ENCODE data around the gene KDM8. TPM values are rescaled to one million over a fixed set of nuclear protein-coding genes. Genes with fewer than 3 reads are reported as not detected.

Gene KDM8
- total and polyA plus RNA-seq, 4 donors = 4.2 to 9.7 (median 8.2) TPM

- peaks cover 87% of the 10 kb centered on the region for H3K36me3 ChIP-seq (ENCODE audit: control insufficient read depth, insufficient read depth, low read length)
- WGBS (ENCODE audit: insufficient coverage) = 92% methylated on average over 12 of the region's 16 CpGs
- DNase-seq (ENCODE audit: low read depth in 4 of 6, low spot score in 6 of 6) = no peak
Measured at GRCh38 chr16:27226976-27227705, 23.8 kb downstream of the KDM8 start.

GRCh38 chr16:27228045-27228444, 24.7 kb downstream of the KDM8 start:
- Histone ChIP-seq H3K4me1 (ENCODE audit: control insufficient read depth, insufficient read depth, low read length) (peaks cover 18% of the 10 kb centered on the region), H3K9me3 (ENCODE audit: control insufficient read depth, insufficient read depth, low read length) (no peaks in the 10 kb centered on the region), H3K36me3 (ENCODE audit: control insufficient read depth, insufficient read depth, low read length) (peaks cover 88% of the 10 kb centered on the region), H3K4me3 (ENCODE audit: low read depth, low read length) (no peak overlapping the region), H3K27ac (ENCODE audit: low read depth, low read length) (no peak overlapping the region), H3K27me3 (ENCODE audit: control insufficient read depth, insufficient read depth, low read length) (no peaks in the 10 kb centered on the region)
- DNase-seq (ENCODE audit: low read depth in 4 of 6, low spot score in 6 of 6) = no peak
- WGBS (ENCODE audit: insufficient coverage) = 97% methylated on average over 9 of the region's 12 CpGs

More at GRCh38 chr16:27226976-27227705, 23.8 kb downstream of the KDM8 start:
- peaks cover 21% of the 10 kb centered on the region for H3K4me1 ChIP-seq (ENCODE audit: control insufficient read depth, insufficient read depth, low read length)
- H3K27ac ChIP-seq (ENCODE audit: low read depth, low read length) = no peak overlapping the region
- H3K4me3 ChIP-seq (ENCODE audit: low read depth, low read length) = no peak overlapping the region
- no peaks in the 10 kb centered on the region for H3K27me3 ChIP-seq (ENCODE audit: control insufficient read depth, insufficient read depth, low read length)
- H3K9me3 ChIP-seq (ENCODE audit: control insufficient read depth, insufficient read depth, low read length) = no peaks in the 10 kb centered on the region

GRCh38 chr16:27228621-27229501, 25.5 kb downstream of the KDM8 start:
- DNase-seq (ENCODE audit: low read depth in 4 of 6, low spot score in 6 of 6) = no peak
- WGBS (ENCODE audit: insufficient coverage) = 96% methylated on average over 21 of the region's 21 CpGs
- no peak overlapping the region for H3K4me3 ChIP-seq (ENCODE audit: low read depth, low read length)
- H3K36me3 ChIP-seq (ENCODE audit: control insufficient read depth, insufficient read depth, low read length) = peaks cover 88% of the 10 kb centered on the region
- H3K27ac ChIP-seq (ENCODE audit: low read depth, low read length) = no peak overlapping the region
- H3K4me1 ChIP-seq (ENCODE audit: control insufficient read depth, insufficient read depth, low read length) = peaks cover 16% of the 10 kb centered on the region
- H3K27me3 ChIP-seq (ENCODE audit: control insufficient read depth, insufficient read depth, low read length) = no peaks in the 10 kb centered on the region
- H3K9me3 ChIP-seq (ENCODE audit: control insufficient read depth, insufficient read depth, low read length) = no peaks in the 10 kb centered on the region

- Histone ChIP-seq H3K9me3 (ENCODE audit: control insufficient read depth, insufficient read depth, low read length) (no peaks in the 10 kb centered on the region), H3K4me3 (ENCODE audit: low read depth, low read length) (no peak overlapping the region), H3K36me3 (ENCODE audit: control insufficient read depth, insufficient read depth, low read length) (peaks cover 80% of the 10 kb centered on the region), H3K27me3 (ENCODE audit: control insufficient read depth, insufficient read depth, low read length) (no peaks in the 10 kb centered on the region), H3K4me1 (ENCODE audit: control insufficient read depth, insufficient read depth, low read length) (peaks cover 16% of the 10 kb centered on the region), H3K27ac (ENCODE audit: low read depth, low read length) (no peak overlapping the region)
- no peak for DNase-seq (ENCODE audit: low read depth in 4 of 6, low spot score in 6 of 6)
- 97% methylated on average over 16 of the region's 18 CpGs for WGBS (ENCODE audit: insufficient coverage)
Measured at GRCh38 chr16:27229891-27230470, 26.7 kb downstream of the KDM8 start.

DNA sequence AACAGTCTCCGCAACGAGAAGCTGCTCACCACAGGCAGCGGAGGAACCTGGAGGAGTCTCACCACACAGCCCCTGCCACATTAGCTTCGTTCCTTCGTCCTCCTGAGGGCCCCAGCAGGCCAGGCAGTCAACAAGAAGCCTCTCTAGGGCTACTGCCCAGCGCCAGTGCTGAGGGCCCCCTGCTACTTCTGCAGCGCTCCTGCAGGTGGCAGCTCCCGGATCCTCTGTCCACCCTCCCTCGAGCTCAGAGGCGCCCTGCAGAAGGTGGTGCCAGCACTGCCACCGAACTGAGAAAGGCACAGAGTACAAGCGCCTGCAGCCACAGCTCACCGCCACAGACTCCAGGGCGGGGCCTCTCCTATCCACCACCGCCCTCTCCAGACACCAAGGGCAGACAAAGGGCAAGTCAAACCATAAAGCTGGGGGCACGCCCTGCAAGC, 27.3 kb downstream of the KDM8 start:
- Histone ChIP-seq H3K27me3 (ENCODE audit: control insufficient read depth, insufficient read depth, low read length) (no peaks in the 10 kb centered on the region), H3K36me3 (ENCODE audit: control insufficient read depth, insufficient read depth, low read length) (peaks cover 74% of the 10 kb centered on the region), H3K27ac (ENCODE audit: low read depth, low read length) (no peak overlapping the region), H3K4me3 (ENCODE audit: low read depth, low read length) (no peak overlapping the region), H3K4me1 (ENCODE audit: control insufficient read depth, insufficient read depth, low read length) (peaks cover 18% of the 10 kb centered on the region), H3K9me3 (ENCODE audit: control insufficient read depth, insufficient read depth, low read length) (no peaks in the 10 kb centered on the region)
- no peak for DNase-seq (ENCODE audit: low read depth in 4 of 6, low spot score in 6 of 6)
- 85% methylated on average over 15 of the region's 16 CpGs for WGBS (ENCODE audit: insufficient coverage)

GRCh38 chr16:27231692-27232060, 28.4 kb downstream of the KDM8 start:
- no peaks in the 10 kb centered on the region for H3K27me3 ChIP-seq (ENCODE audit: control insufficient read depth, insufficient read depth, low read length)
- peaks cover 18% of the 10 kb centered on the region for H3K4me1 ChIP-seq (ENCODE audit: control insufficient read depth, insufficient read depth, low read length)
- no peaks in the 10 kb centered on the region for H3K9me3 ChIP-seq (ENCODE audit: control insufficient read depth, insufficient read depth, low read length)
- peaks cover 72% of the 10 kb centered on the region for H3K36me3 ChIP-seq (ENCODE audit: control insufficient read depth, insufficient read depth, low read length)
- H3K4me3 ChIP-seq (ENCODE audit: low read depth, low read length) = no peak overlapping the region
- no peak for DNase-seq (ENCODE audit: low read depth in 4 of 6, low spot score in 6 of 6)
- WGBS (ENCODE audit: insufficient coverage) = 87% methylated on average over 8 of the region's 8 CpGs
- no peak overlapping the region for H3K27ac ChIP-seq (ENCODE audit: low read depth, low read length)

- no peak for DNase-seq (ENCODE audit: low read depth in 4 of 6, low spot score in 6 of 6)
- no peak overlapping the region for H3K4me3 ChIP-seq (ENCODE audit: low read depth, low read length)
- H3K27me3 ChIP-seq (ENCODE audit: control insufficient read depth, insufficient read depth, low read length) = no peaks in the 10 kb centered on the region
- H3K27ac ChIP-seq (ENCODE audit: low read depth, low read length) = no peak overlapping the region
- peaks cover 66% of the 10 kb centered on the region for H3K36me3 ChIP-seq (ENCODE audit: control insufficient read depth, insufficient read depth, low read length)
- WGBS (ENCODE audit: insufficient coverage) = 90% methylated on average over 26 of the region's 26 CpGs
- H3K4me1 ChIP-seq (ENCODE audit: control insufficient read depth, insufficient read depth, low read length) = peaks cover 22% of the 10 kb centered on the region
- no peaks in the 10 kb centered on the region for H3K9me3 ChIP-seq (ENCODE audit: control insufficient read depth, insufficient read depth, low read length)
Measured at GRCh38 chr16:27232061-27232900, 29.0 kb downstream of the KDM8 start.

DNA sequence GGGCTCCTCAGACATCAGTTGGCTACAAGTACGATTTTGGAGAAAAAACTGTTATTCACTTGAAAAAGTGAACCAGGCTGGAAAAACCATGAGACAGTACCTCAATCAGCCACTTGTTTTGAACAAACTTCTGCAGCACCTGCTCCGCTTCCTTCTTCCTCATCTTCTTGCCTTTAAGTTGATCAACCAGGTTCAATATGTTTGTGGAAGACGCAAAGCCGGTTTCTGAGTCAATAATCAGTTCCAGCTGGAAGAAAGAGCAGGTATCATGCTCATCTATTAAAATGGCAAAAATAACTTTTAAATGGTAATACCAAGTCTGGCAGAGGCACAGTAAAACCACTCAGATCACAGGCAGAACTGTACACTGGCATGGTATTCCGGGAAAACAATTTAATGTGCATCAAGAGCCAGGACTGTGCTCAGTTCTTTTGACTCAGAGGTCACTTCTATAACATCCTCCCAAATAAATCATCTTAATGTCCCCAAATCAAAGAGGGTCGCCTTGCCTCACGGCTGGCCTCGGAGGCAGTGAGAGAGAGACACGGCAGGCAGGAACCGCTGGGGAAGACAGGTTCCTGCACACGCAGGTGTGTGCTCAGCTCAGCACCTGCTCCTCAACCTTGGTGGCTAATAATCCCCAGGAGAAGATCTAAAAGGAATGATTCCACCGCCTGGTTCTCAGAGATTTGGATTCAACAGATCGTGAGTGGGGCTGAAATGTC, 29.7 kb downstream of the KDM8 start:
- peaks cover 61% of the 10 kb centered on the region for H3K36me3 ChIP-seq (ENCODE audit: control insufficient read depth, insufficient read depth, low read length)
- no peak overlapping the region for H3K4me3 ChIP-seq (ENCODE audit: low read depth, low read length)
- H3K27me3 ChIP-seq (ENCODE audit: control insufficient read depth, insufficient read depth, low read length) = no peaks in the 10 kb centered on the region
- H3K9me3 ChIP-seq (ENCODE audit: control insufficient read depth, insufficient read depth, low read length) = no peaks in the 10 kb centered on the region
- WGBS (ENCODE audit: insufficient coverage) = 80% methylated on average over 9 of the region's 13 CpGs
- no peak for DNase-seq (ENCODE audit: low read depth in 4 of 6, low spot score in 6 of 6)
- H3K4me1 ChIP-seq (ENCODE audit: control insufficient read depth, insufficient read depth, low read length) = peaks cover 30% of the 10 kb centered on the region
- no peak overlapping the region for H3K27ac ChIP-seq (ENCODE audit: low read depth, low read length)

Measured in spinal cord (tissue), 10 donors.